T-helper 1 cell treated with Interleukin-12 subunit alpha and Interleukin-12 subunit beta and Interleukin-4 antibody, amounts not matched to agents 30 μg/mL and 1 μg/mL, for 36 hours (primary cell): ENCODE results near the gene LLGL2.

Experiments
- H3K27ac Mint-ChIP-seq: one replicate; pipeline ENCODE4 v1.8.0; 2021; ENCODE audit warnings: mild to moderate bottlenecking, mixed read lengths
- H3K27me3 Mint-ChIP-seq: one replicate; pipeline ENCODE4 v1.8.0; 2021; ENCODE audit warnings: low read depth, mixed read lengths
- H3K36me3 Mint-ChIP-seq: one replicate; pipeline ENCODE4 v1.8.0; 2021; ENCODE audit warnings: low read depth, mixed read lengths
- H3K4me1 Mint-ChIP-seq: one replicate; pipeline ENCODE4 v1.8.0; 2021; ENCODE audit warnings: low read depth, mixed read lengths
- H3K4me3 Mint-ChIP-seq: one replicate; pipeline ENCODE4 v1.8.0; 2021; ENCODE audit warnings: mild to moderate bottlenecking, moderate library complexity, mixed read lengths
- H3K9me3 Mint-ChIP-seq: one replicate; pipeline ENCODE4 v1.8.0; 2021; ENCODE audit warnings: mixed read lengths

LLGL2 gene

DNA sequence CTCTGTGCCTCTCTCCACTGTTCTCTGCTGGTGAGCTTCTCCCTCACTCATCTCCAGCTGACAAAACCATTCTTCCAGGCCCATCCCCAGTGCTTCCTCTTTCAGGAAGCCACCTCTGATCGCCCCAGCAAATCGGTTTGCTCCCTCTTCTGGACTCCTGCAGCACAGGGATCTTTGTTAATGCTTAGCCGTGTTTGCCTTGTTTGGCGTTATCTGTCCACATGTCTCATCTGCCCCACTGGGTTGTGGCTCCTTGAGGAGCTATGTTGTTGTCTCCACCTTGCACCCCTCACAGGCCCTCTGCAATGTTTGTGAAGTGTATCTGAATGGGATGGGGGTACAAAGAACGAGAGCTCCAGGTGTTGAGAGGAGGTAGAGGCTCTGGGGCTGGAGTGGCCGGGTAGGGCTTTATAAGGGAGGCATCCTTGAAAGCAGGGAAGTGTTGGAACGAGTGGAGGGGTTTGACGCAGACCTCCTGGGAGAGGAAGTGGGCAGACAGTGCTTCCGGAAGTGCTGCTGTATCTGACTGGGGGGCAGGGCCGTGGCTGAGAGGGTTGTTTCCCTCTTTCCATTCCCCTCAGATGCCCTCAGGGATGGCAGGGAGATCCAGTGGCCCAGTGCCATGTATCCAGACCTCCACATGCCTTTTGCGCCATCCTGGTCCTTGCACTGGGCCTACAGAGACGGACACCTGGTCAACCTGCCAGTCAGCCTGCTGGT is 38.0 kb upstream of the LLGL2 start:
- Mint-ChIP-seq H3K4me1 (peaks cover 16% of the 10 kb centered on the region), H3K4me3 (peak overlapping the region; percentile 58), H3K27ac (peak overlapping the region; percentile 90), H3K27me3 (no peaks in the 10 kb centered on the region), H3K36me3 (peaks cover 8% of the 10 kb centered on the region), H3K9me3 (no peaks in the 10 kb centered on the region)

DNA sequence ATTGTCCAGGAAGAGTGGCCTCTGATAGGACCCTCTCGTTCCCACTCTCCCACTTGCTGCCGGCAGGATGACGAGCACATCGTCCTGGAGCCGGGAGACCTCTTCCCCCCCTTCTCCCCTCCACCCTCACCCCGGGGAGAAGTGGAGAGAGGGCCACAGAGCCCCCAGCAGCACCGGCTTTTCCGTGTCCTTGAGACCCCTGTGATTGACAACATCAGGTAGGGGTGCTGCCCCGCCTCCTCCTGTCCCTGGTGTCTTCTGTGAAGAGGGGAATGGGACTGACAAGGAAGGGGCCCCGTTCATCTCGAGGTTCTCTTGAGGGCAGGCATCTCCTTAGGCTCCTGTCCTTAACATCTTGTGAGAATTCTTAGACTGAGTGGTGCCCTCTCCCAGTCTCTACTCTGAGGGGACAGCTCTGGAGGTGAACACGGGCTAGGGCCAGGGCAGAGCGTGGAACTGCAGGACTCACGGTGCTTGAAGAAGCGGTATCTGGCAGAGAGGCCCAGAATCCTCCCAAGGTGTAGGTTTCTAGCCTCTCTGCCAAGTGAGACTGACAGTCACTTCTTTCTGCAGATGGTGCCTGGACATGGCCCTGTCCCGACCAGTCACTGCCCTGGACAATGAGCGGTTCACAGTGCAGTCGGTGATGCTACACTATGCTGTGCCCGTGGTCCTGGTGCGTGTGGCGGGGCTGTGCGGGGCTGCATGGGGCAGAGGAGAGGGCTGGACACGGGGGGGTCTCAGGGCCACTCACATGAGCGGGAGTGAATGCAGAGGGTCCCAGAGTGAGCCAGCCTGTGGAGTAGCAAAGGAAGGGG is 36.6 kb upstream of the LLGL2 start:
- Mint-ChIP-seq H3K9me3 (no peaks in the 10 kb centered on the region), H3K27me3 (no peaks in the 10 kb centered on the region), H3K4me1 (peaks cover 16% of the 10 kb centered on the region), H3K4me3 (no peak overlapping the region), H3K27ac (peak overlapping the region; percentile 90), H3K36me3 (peaks cover 8% of the 10 kb centered on the region)

DNA sequence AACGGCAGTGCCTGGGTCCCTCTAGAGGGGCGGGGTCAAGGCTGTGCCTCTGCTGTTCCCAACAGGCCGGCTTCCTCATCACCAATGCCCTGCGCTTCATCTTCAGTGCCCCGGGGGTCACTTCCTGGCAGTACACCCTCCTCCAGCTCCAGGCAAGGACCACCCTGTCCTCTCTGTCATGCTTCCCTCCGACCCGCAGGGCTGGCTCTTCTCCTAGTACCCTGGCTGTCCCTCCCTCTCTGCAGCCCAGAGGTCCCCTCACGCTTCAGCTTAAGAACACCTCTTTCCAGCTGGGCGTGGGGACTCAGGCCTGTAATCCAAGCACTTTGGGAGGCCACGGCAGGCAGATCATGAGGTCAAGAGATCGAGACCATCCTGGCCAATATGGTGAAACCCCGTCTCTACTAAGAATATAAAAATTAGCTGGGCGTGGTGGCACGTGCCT is 36.0 kb upstream of the LLGL2 start:
- Mint-ChIP-seq H3K27me3 (no peaks in the 10 kb centered on the region), H3K27ac (no peak overlapping the region), H3K4me1 (peaks cover 16% of the 10 kb centered on the region), H3K4me3 (no peak overlapping the region), H3K9me3 (no peaks in the 10 kb centered on the region), H3K36me3 (peaks cover 11% of the 10 kb centered on the region)

DNA sequence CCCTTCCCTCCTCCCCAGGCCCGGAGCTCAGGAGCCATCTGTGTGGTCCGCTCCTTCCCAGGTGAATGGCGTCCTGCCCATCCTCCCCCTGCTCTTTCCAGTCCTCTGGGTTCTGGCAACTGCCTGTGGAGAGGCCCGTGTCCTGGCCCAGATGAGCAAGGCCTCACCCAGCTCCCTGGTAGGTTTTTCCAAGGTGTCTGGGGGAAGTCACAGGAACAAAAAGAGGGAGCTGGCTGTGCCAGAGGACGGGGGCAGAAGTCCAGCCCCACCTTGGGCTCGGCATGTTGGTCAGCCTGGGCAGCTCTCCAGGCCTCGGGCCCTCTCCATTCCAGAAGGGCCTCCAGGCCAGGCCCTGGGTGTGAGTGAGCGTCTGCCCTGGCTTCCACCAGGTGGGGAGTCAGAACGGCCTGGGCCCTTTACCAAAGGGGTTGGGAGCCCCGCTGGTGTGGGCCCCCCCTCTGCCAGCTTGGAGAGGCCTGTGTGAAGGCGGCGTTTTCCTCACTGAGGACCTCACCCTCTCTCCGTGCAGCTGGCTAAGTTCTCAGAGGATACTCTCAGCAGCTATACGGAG is 35.2 kb upstream of the LLGL2 start:
- peaks cover 7% of the 10 kb centered on the region for H3K36me3 Mint-ChIP-seq
- no peaks in the 10 kb centered on the region for H3K9me3 Mint-ChIP-seq
- no peak overlapping the region for H3K27ac Mint-ChIP-seq
- H3K4me1 Mint-ChIP-seq = peaks cover 15% of the 10 kb centered on the region
- no peaks in the 10 kb centered on the region for H3K27me3 Mint-ChIP-seq
- H3K4me3 Mint-ChIP-seq = no peak overlapping the region

DNA sequence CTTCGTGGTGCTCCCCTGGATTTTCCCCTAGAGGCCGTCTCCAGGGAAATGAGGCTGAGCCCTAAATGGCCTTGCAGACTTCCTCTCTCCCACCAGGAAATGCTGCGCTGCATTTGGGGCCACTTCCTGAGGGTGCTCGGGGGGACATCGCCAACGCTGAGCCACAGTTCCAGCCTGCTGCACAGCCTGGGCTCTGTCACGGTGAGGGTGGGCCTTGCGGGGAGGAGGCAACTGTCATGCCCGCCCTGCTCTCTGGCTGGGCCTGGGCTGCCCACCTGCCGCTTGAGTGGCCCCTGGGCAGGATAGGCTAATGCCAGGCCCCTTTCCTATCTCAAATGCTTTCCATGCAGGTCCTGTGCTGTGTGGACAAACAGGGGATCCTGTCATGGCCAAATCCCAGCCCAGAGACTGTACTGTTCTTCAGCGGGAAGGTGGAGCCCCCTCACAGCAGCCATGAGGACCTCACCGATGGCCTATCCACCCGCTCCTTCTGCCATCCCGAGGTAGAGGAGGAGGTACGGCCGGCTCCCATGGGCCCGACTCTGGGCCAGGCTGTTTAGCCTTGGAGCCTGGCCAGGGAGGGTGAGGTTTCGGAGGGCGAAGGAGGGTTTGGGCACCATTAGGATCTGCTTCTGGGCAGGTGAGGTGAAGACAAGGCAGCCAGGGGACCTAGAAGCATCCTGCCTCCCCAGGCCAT is 34.4 kb upstream of the LLGL2 start:
- peaks cover 15% of the 10 kb centered on the region for H3K4me1 Mint-ChIP-seq
- H3K4me3 Mint-ChIP-seq = no peak overlapping the region
- no peaks in the 10 kb centered on the region for H3K27me3 Mint-ChIP-seq
- no peaks in the 10 kb centered on the region for H3K9me3 Mint-ChIP-seq
- H3K27ac Mint-ChIP-seq = no peak overlapping the region
- H3K36me3 Mint-ChIP-seq = peaks cover 7% of the 10 kb centered on the region

DNA sequence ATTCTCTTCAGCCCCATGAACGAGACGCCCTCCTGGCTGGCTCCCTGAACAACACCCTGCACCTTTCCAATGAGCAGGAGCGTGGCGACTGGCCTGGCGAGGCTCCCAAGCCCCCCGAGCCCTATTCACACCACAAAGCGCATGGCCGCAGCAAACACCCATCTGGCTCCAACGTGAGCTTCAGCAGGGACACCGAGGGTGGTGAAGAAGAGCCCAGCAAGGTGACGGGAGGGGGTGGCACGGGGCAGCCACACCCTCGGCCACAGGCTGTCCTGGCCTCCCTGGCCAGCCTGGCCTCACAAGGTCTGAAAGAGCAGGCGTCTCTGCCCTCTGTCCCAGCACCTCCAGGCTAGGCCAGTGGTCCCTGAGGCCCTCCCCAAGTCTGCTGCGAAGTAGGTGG is 33.8 kb upstream of the LLGL2 start:
- Mint-ChIP-seq H3K27ac (no peak overlapping the region), H3K9me3 (no peaks in the 10 kb centered on the region), H3K4me1 (peaks cover 11% of the 10 kb centered on the region), H3K27me3 (no peaks in the 10 kb centered on the region), H3K4me3 (no peak overlapping the region), H3K36me3 (peaks cover 7% of the 10 kb centered on the region)

DNA sequence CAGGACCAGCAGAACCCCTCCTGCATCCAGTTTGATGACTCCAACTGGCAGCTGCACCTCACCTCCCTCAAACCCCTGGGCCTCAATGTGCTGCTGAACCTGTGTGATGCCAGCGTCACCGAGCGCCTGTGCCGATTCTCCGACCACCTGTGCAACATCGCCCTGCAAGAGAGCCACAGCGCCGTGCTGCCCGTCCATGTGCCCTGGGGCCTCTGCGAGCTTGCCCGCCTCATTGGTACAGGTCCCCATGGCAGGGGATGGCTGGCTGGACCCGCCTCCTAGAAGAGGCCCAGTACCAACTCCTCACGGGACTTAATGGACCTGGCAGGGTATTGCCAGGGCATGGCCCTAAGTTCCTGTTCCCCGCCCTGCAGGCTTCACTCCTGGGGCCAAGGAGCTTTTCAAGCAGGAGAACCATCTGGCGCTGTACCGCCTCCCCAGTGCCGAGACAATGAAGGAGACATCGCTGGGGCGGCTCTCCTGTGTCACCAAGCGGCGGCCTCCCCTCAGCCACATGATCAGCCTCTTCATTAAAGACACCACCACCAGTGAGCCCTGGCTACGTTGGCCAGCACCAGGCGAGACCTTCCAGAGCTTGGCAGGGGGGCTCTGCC is 32.8 kb upstream of the LLGL2 start:
- Mint-ChIP-seq H3K9me3 (no peaks in the 10 kb centered on the region), H3K27ac (no peak overlapping the region), H3K36me3 (peaks cover 5% of the 10 kb centered on the region), H3K4me1 (peaks cover 5% of the 10 kb centered on the region), H3K27me3 (no peaks in the 10 kb centered on the region), H3K4me3 (no peak overlapping the region)

DNA sequence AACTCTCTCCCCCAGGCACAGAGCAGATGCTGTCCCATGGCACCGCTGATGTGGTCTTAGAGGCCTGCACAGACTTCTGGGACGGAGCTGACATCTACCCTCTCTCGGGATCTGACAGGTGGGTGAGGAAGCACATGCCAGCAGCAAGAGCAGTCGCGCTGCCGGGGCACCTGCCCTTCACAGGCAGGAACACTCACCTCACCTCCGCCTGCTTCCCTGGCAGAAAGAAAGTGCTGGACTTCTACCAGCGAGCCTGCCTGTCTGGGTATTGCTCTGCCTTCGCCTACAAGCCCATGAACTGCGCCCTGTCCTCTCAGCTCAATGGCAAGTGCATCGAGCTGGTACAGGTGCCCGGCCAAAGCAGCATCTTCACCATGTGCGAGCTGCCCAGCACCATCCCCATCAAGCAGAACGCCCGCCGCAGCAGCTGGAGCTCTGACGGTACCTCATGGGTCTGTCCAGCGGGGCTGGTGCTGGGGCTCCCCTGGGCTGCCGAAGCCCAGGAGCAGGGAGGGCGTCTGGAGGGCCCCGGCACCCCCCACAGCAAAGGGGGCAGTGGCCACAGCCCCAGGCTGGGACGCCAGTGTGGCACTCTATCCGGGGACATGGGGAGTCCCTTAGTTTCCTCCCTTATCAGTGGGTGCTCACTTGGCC is 31.9 kb upstream of the LLGL2 start:
- Mint-ChIP-seq H3K4me1 (peaks cover 4% of the 10 kb centered on the region), H3K36me3 (peaks cover 4% of the 10 kb centered on the region), H3K27ac (no peak overlapping the region)

DNA sequence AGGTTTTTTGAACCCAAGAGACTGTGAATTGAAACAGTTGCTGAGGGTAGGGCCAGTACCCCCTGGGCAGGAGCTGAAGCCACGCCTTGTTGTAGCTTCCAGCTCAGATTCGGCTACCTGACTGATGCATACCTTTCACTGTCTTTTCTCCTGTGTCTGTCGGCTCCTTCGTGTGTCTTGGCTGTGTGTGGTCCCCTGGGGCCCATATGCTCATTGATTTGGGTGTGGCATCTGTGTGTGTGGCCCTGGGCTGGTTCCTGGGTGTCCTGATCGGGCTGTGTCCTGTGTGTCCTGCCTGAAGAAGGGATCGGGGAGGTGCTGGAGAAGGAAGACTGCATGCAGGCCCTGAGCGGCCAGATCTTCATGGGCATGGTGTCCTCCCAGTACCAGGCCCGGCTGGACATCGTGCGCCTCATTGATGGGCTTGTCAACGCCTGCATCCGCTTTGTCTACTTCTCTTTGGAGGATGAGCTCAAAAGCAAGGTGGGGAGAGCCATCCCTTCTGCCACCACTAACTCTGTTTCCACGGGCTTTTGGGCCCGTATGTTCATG is 31.1 kb upstream of the LLGL2 start:
- Mint-ChIP-seq H3K9me3 (no peaks in the 10 kb centered on the region), H3K4me1 (peaks cover 4% of the 10 kb centered on the region), H3K36me3 (peaks cover 4% of the 10 kb centered on the region), H3K27me3 (no peaks in the 10 kb centered on the region), H3K4me3 (no peak overlapping the region), H3K27ac (no peak overlapping the region)

More for the DNA sequence above, 31.9 kb upstream of the LLGL2 start:
- Mint-ChIP-seq H3K4me3 (no peak overlapping the region), H3K9me3 (no peaks in the 10 kb centered on the region), H3K27me3 (no peaks in the 10 kb centered on the region)

DNA sequence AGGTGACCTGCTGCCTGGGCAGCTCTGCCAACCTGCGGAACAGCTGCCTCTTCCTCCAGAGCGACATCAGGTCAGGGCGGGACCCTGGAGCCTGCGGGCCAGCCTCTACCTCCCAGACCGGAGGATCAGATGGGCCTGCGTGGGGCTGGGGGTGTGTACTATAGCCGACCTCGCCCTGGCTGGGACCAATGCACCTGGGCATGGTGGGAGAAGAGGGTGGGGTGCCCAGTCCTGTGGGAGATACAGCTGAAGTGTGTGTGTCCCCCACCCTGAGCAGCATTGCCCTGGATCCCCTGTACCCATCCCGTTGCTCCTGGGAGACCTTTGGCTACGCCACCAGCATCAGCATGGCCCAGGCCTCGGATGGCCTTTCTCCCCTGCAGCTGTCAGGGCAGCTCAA is 29.5 kb upstream of the LLGL2 start:
- no peak overlapping the region for H3K4me3 Mint-ChIP-seq
- no peak overlapping the region for H3K27ac Mint-ChIP-seq
- no peaks in the 10 kb centered on the region for H3K9me3 Mint-ChIP-seq
- H3K36me3 Mint-ChIP-seq = peaks cover 4% of the 10 kb centered on the region
- H3K4me1 Mint-ChIP-seq = peaks cover 4% of the 10 kb centered on the region
- no peaks in the 10 kb centered on the region for H3K27me3 Mint-ChIP-seq

DNA sequence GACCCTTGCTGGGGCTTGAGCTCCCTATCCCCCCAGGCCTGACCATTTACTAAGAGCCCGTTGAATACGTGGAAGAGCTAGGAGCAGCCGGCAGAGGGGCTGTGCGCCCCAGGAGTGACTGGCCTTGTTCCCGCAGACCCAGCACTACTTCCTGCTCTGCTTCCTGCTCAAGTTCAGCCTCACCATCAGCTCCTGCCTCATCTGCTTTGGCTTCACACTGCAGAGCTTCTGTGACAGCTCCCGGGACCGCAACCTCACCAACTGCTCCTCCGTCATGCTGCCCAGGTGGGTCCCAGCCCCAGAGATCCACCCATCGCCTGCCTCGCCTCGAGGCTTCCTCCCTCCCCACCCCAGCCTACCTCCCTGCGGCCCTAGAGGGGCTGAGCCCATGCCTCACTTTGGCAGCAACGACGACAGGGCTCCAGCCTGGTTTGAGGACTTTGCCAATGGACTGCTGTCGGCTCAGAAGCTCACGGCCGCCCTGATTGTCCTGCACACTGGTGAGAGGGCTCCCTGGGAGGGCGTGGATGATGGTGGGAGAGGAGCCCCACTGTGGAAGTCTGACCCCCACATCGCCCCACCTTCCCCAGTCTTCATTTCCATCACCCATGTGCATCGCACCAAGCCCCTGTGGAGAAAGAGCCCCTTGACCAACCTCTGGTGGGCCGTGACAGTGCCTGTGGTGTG is 27.3 kb upstream of the LLGL2 start:
- H3K27ac Mint-ChIP-seq = no peak overlapping the region
- H3K36me3 Mint-ChIP-seq = peaks cover 4% of the 10 kb centered on the region
- no peaks in the 10 kb centered on the region for H3K27me3 Mint-ChIP-seq
- H3K9me3 Mint-ChIP-seq = no peaks in the 10 kb centered on the region
- H3K4me3 Mint-ChIP-seq = no peak overlapping the region
- H3K4me1 Mint-ChIP-seq = peaks cover 4% of the 10 kb centered on the region

DNA sequence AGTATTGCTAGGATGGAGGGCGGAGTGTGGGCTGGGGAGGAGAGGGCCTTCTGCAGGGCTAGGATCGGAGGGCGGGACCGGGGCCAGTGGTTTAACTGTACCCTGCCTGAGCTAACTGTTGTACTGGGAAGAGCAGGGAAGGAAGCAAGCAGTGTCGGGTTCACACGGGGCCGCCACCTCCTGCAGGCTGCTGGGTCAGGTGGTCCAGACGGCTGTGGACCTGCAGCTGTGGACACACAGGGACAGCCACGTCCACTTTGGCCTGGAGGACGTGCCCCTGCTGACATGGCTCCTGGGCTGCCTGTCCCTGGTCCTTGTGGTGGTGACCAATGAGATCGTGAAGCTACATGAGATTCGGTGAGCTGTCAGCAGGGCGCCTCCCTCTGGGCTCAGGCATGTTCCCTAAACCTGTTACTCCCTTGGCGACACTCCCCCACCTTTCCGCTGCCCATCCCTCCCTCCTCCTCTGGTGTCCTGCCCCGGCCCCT is 26.7 kb upstream of the LLGL2 start:
- H3K4me3 Mint-ChIP-seq = no peak overlapping the region
- no peaks in the 10 kb centered on the region for H3K9me3 Mint-ChIP-seq
- no peak overlapping the region for H3K27ac Mint-ChIP-seq
- H3K27me3 Mint-ChIP-seq = no peaks in the 10 kb centered on the region
- H3K36me3 Mint-ChIP-seq = peaks cover 4% of the 10 kb centered on the region
- H3K4me1 Mint-ChIP-seq = peaks cover 4% of the 10 kb centered on the region
